H9 (cell line): Measurements from ENCODE around the gene CAPN5. TPM values are rescaled to one million over a fixed set of nuclear protein-coding genes. Genes with fewer than 3 reads are reported as not detected.

Experiments
- DNase-seq: peaks from one replicate; pipeline ENCODE4 v3.0.0-alpha.2; 2017
- H2AFZ ChIP-seq: one replicate; pipeline ENCODE4 v1.6.1; 2013; ENCODE audit warnings: mild to moderate bottlenecking, low read length, control low read depth, moderate library complexity
- H2AK5ac ChIP-seq: 2 replicates; pipeline ENCODE4 v1.6.1; 2013; ENCODE audit warnings: low read length, control low read depth, mixed read lengths; ENCODE audit not compliant: insufficient read length
- H2BK120ac ChIP-seq: one replicate; pipeline ENCODE4 v1.6.1; 2013; ENCODE audit warnings: low read depth, mild to moderate bottlenecking, low read length, control low read depth, inconsistent platforms; ENCODE audit not compliant: poor library complexity, severe bottlenecking
- H2BK12ac ChIP-seq: 2 replicates; pipeline ENCODE4 v1.6.1; 2013; ENCODE audit warnings: low read length, control low read depth, mixed read lengths, low read depth; ENCODE audit not compliant: insufficient read length
- H2BK15ac ChIP-seq: 2 replicates; pipeline ENCODE4 v1.6.1; 2013; ENCODE audit warnings: low read depth, low read length, control low read depth
- H2BK20ac ChIP-seq: one replicate; pipeline ENCODE4 v1.6.1; 2013; ENCODE audit warnings: low read depth, mild to moderate bottlenecking, low read length, control low read depth, inconsistent platforms; ENCODE audit not compliant: poor library complexity, severe bottlenecking
- H2BK5ac ChIP-seq: 2 replicates; pipeline ENCODE4 v1.6.1; 2013; ENCODE audit warnings: low read length, control low read depth, mixed read lengths; ENCODE audit not compliant: insufficient read length
- H3K14ac ChIP-seq: 2 replicates; pipeline ENCODE4 v1.6.1; 2013; ENCODE audit warnings: low read length, control low read depth; ENCODE audit not compliant: insufficient read depth
- H3K18ac ChIP-seq: 2 replicates; pipeline ENCODE4 v1.6.1; 2013; ENCODE audit warnings: low read depth, mild to moderate bottlenecking, mixed read lengths, low read length, control low read depth; ENCODE audit not compliant: insufficient read length
- H3K23ac ChIP-seq: 2 replicates; pipeline ENCODE4 v1.6.1; 2013; ENCODE audit warnings: low read length, control low read depth, mixed read lengths, low read depth; ENCODE audit not compliant: insufficient read length
- H3K23me2 ChIP-seq: 2 replicates; pipeline ENCODE4 v1.6.1; 2013; ENCODE audit warnings: low read depth, mild to moderate bottlenecking, mixed read lengths, low read length, control low read depth; ENCODE audit not compliant: insufficient read length, poor library complexity, severe bottlenecking
- H3K27ac ChIP-seq: 2 replicates; pipeline ENCODE4 v1.5.1; 2013; ENCODE audit warnings: low read length, control low read depth, mixed read lengths, low read depth; ENCODE audit not compliant: insufficient read length
- H3K27me3 ChIP-seq: 2 replicates; pipeline ENCODE4 v1.6.1; 2013; ENCODE audit warnings: low read length, control low read depth, inconsistent platforms; ENCODE audit not compliant: insufficient read depth
- H3K4ac ChIP-seq: 2 replicates; pipeline ENCODE4 v1.6.1; 2013; ENCODE audit warnings: low read depth, mild to moderate bottlenecking, control low read depth, inconsistent platforms, low read length, moderate library complexity
- H3K4me1 ChIP-seq: 2 replicates; pipeline ENCODE4 v1.6.1; 2013; ENCODE audit warnings: low read length, control low read depth, inconsistent platforms; ENCODE audit not compliant: insufficient read depth
- H3K4me2 ChIP-seq: 2 replicates; pipeline ENCODE4 v1.6.1; 2013; ENCODE audit warnings: low read length, control low read depth, mixed read lengths; ENCODE audit not compliant: insufficient read length, insufficient read depth
- H3K56ac ChIP-seq: 2 replicates; pipeline ENCODE4 v1.6.1; 2013; ENCODE audit warnings: low read depth, mild to moderate bottlenecking, mixed read lengths, low read length, control low read depth; ENCODE audit not compliant: insufficient read length
- H3K79me1 ChIP-seq: 2 replicates; pipeline ENCODE4 v1.6.1; 2013; ENCODE audit warnings: low read depth, mild to moderate bottlenecking, moderate library complexity, low read length, control low read depth, inconsistent platforms; ENCODE audit not compliant: insufficient read depth, poor library complexity, severe bottlenecking
- H3K79me2 ChIP-seq: 2 replicates; pipeline ENCODE4 v1.6.1; 2013; ENCODE audit warnings: low read length, control low read depth, inconsistent platforms; ENCODE audit not compliant: insufficient read depth
- H3K9ac ChIP-seq: 2 replicates; pipeline ENCODE4 v1.6.1; 2013; ENCODE audit warnings: low read length, control low read depth, mixed read lengths; ENCODE audit not compliant: insufficient read length; ENCODE audit errors: extremely low read depth
- H3K9me3 ChIP-seq: one replicate; pipeline ENCODE4 v1.6.1; 2013; ENCODE audit warnings: low read depth, low read length, inconsistent platforms; ENCODE audit not compliant: control insufficient read depth
- H3T11ph ChIP-seq: one replicate; pipeline ENCODE4 v1.6.1; 2013; ENCODE audit warnings: mild to moderate bottlenecking, low read length, control low read depth, inconsistent platforms
- H4K20me1 ChIP-seq: one replicate; pipeline ENCODE4 v1.6.1; 2013; ENCODE audit not compliant: control insufficient read depth, insufficient read length, insufficient read depth
- H4K5ac ChIP-seq: 2 replicates; pipeline ENCODE4 v1.6.1; 2013; ENCODE audit warnings: low read depth, mild to moderate bottlenecking, mixed read lengths, low read length, control low read depth; ENCODE audit not compliant: insufficient read length
- H4K8ac ChIP-seq: replicated peaks from 2 replicates; pipeline ENCODE4 v1.6.1; 2013; ENCODE audit warnings: low read length, control low read depth, mixed read lengths, low read depth; ENCODE audit not compliant: insufficient read length
- H4K91ac ChIP-seq: 2 replicates; pipeline ENCODE4 v1.6.1; 2013; ENCODE audit warnings: low read depth, mild to moderate bottlenecking, moderate library complexity, mixed read lengths, low read length, control low read depth; ENCODE audit not compliant: insufficient read length
- H3K27ac Mint-ChIP-seq, 3 experiments: 2 replicates in 2 of 3; 3 replicates in 1 of 3; pipeline ENCODE4 v1.8.0; 2020 to 2021; ENCODE audit warnings: mixed read lengths in 3 of 3, mild to moderate bottlenecking in 1 of 3, moderate library complexity in 1 of 3
- H3K27me3 Mint-ChIP-seq: 2 replicates; pipeline ENCODE4 v1.8.0; 2021; ENCODE audit warnings: low read depth, mild to moderate bottlenecking, moderate library complexity, mixed read lengths
- H3K36me3 Mint-ChIP-seq, 3 experiments: 2 replicates in 2 of 3; 3 replicates in 1 of 3; pipeline ENCODE4 v1.8.0; 2020 to 2021; ENCODE audit warnings: low read depth in 3 of 3, mixed read lengths in 3 of 3; ENCODE audit not compliant: insufficient read depth in 1 of 3
- H3K4me1 Mint-ChIP-seq, 2 experiments: 2 replicates each; pipeline ENCODE4 v1.8.0; 2020; ENCODE audit warnings: mixed read lengths in 2 of 2
- H3K4me3 Mint-ChIP-seq, 2 experiments: 2 replicates in 1 of 2; 3 replicates in 1 of 2; pipeline ENCODE4 v1.8.0; 2020 to 2021; ENCODE audit warnings: mild to moderate bottlenecking in 2 of 2, mixed read lengths in 2 of 2, moderate library complexity in 1 of 2
- H3K9me3 Mint-ChIP-seq, 2 experiments: 2 replicates in 1 of 2; 3 replicates in 1 of 2; pipeline ENCODE4 v1.8.0; 2020; ENCODE audit warnings: mild to moderate bottlenecking in 2 of 2, mixed read lengths in 2 of 2, moderate library complexity in 1 of 2
- CTCF ChIP-seq: fragments of 200-600 bp; sonication (generic); conservative IDR thresholded peaks from 3 replicates; pipeline ENCODE4 v1.8.0; 2021; ENCODE audit warnings: antibody characterized with exemption, mild to moderate bottlenecking
- WGBS: extraction: QIAGEN DNeasy Blood & Tissue Kit; methylation state at CpG from one replicate; pipeline ENCODE4 v1.1.7; 2013; ENCODE audit warnings: missing lambda C conversion rate, low lambda C conversion rate, mixed read lengths; ENCODE audit not compliant: insufficient read length; ENCODE audit errors: extremely low coverage; 5-methylcytosine and 5-hydroxymethylcytosine counted together
- total RNA-seq: library from RNA; stranded (reverse); gene quantifications from 2 replicates; pipeline ENCODE4 v1.2.1, GENCODE V29; 2021

The CAPN5 gene
- total RNA-seq, 1 experiment from 2014 or later, result 16.7 TPM

- H3K23ac ChIP-seq, result no peak overlapping the region
- H3K56ac ChIP-seq, result no peak overlapping the region
- H3K79me2 ChIP-seq, result no peaks in the 10 kb centered on the region
- H4K91ac ChIP-seq, result no peak overlapping the region
- TF ChIP-seq CTCF, result no peak
- H3K4me1 ChIP-seq, result no peaks in the 10 kb centered on the region
- no peak overlapping the region for H4K8ac ChIP-seq
- H3K79me1 ChIP-seq, result no peaks in the 10 kb centered on the region
- Mint-ChIP-seq H3K36me3 (no peaks in the 10 kb centered on the region; a peak in 2 of 7 replicates), H3K4me3 (no peak overlapping the region), H3K27ac (no peak overlapping the region), H3K4me1 (peaks cover 23 to 27% of the 10 kb centered on the region in 2 experiments), H3K9me3 (peaks cover 13 to 26% of the 10 kb centered on the region in 2 experiments; a peak in 4 of 5 replicates), H3K27me3 (no peaks in the 10 kb centered on the region)
- H3K27ac ChIP-seq, result no peak overlapping the region
- H2BK15ac ChIP-seq, result no peak overlapping the region
- H2BK12ac ChIP-seq, result no peak overlapping the region
- H3T11ph ChIP-seq, result no peak overlapping the region
- no CpG with 5 or more reads among the region's 3 CpGs for WGBS
- H3K9me3 ChIP-seq, result no peaks in the 10 kb centered on the region
- no peak for DNase-seq
- no peak overlapping the region for H3K4me2 ChIP-seq
- H3K4ac ChIP-seq, result no peak overlapping the region
- no peak overlapping the region for H3K9ac ChIP-seq
- no peak overlapping the region for H2BK120ac ChIP-seq
- H2BK20ac ChIP-seq, result no peak overlapping the region
- no peaks in the 10 kb centered on the region for H3K27me3 ChIP-seq
- H3K18ac ChIP-seq, result no peak overlapping the region
- no peak overlapping the region for H4K5ac ChIP-seq
- no peak overlapping the region for H2AFZ ChIP-seq
- no peak overlapping the region for H2BK5ac ChIP-seq
- no peaks in the 10 kb centered on the region for H3K23me2 ChIP-seq
- no peak overlapping the region for H2AK5ac ChIP-seq
- no peaks in the 10 kb centered on the region for H4K20me1 ChIP-seq
- no peak overlapping the region for H3K14ac ChIP-seq
Measured at GRCh38 chr11:77056814-77057402, 9.9 kb upstream of the CAPN5 start.
